ENCODE results near the gene NKIRAS1.

Gene NKIRAS1

DNA sequence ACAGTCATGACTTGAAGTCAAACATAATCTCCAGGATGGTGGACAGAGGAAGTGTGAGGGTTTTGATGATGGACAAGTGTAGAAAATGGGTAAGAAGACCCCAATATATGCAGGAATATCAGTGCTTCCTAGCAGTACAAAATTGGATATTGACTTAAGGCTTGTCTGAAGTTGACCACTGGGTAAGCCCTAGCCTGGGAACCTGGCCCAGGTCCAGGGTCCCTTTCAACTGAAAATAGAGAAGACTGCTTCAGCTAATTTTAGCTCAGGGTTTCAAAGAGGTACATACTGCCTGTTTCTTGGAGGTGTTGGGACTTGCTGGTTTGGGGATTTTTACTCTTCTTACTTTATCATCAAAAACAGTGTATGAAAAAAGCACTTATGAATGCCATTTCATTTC is 33.0 kb upstream of the NKIRAS1 start:
- TF ChIP-seq, protein P1, sequence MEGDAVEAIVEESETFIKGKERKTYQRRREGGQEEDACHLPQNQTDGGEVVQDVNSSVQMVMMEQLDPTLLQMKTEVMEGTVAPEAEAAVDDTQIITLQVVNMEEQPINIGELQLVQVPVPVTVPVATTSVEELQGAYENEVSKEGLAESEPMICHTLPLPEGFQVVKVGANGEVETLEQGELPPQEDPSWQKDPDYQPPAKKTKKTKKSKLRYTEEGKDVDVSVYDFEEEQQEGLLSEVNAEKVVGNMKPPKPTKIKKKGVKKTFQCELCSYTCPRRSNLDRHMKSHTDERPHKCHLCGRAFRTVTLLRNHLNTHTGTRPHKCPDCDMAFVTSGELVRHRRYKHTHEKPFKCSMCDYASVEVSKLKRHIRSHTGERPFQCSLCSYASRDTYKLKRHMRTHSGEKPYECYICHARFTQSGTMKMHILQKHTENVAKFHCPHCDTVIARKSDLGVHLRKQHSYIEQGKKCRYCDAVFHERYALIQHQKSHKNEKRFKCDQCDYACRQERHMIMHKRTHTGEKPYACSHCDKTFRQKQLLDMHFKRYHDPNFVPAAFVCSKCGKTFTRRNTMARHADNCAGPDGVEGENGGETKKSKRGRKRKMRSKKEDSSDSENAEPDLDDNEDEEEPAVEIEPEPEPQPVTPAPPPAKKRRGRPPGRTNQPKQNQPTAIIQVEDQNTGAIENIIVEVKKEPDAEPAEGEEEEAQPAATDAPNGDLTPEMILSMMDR (IDR thresholded peaks at IDR 0.05; ENCODE audit: low read depth, low read length, missing control alignments): no peak
- in situ Hi-C loops (cut with HindIII; ENCODE audit: low sequenced_read_pairs): no loop called here
- no peak for DNase-seq (ENCODE audit: low read depth)
- no peak overlapping the region for H3K4me3 ChIP-seq (ENCODE audit: low read depth, low read length)

DNA sequence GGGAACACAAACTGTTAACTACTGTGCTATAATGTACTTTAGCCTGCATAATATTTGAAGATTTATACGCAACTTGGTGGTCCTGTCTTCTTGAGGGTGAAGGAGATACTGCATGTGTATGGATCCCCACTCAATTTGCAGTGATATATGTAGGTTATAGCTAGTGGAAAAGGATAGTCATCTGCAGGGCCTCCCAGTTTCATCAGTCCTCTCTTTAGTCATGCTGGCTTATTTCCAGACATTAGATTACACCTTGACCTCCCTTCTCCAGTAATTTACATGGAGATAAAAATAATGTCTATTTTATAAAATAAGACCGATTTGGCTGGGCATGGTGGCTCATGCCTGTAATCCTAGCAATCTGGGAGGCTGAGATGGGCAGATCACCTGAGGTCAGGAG is 32.0 kb upstream of the NKIRAS1 start:
- TF ChIP-seq, protein P1 (IDR thresholded peaks at IDR 0.05; ENCODE audit: low read depth, low read length, missing control alignments): no peak
- H3K4me3 ChIP-seq (ENCODE audit: low read depth, low read length): no peak overlapping the region
- no peak for DNase-seq (ENCODE audit: low read depth)
- in situ Hi-C loops (cut with HindIII; ENCODE audit: low sequenced_read_pairs): no loop called here

DNA sequence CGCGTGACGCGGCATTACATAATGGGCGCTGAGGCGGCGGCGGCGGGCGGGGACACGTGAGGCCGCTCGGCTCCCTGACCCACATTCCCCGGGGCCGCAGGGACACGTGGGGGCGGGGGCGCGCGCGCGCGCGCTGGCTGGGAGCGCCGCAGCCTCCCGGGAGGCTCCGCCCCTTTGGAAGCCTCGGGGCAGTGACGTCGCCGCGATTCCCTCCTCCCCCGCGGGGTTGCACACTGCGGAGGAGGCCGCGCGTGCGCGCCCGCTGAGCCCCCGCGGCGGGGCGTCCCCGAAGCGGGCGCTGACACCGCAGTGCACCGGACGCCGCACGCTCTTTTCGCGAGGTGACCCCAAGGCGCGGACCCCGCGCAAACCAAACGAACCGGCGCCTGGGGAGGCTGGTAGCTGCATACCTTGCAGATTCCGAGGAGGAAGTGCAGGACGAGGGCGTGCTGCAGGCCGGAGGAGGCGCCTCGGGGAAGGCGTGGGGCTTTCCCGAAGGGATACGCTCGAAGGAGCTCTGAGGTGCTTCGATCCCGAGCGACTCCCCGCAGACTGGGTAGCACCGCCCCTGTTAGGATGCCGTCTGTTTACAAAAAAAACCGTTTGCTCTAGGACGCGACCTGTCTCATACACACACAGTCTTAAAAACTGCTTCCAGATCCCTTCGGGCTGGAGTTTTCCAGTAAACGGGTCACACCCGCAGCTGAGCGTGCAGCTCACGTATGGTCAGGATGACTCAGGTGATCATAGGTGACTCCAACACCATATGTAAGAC is 29.3 kb upstream of the NKIRAS1 start:
- DNase-seq (ENCODE audit: low read depth): peak; percentile 81
- TF ChIP-seq, protein P1 (IDR thresholded peaks at IDR 0.05; ENCODE audit: low read depth, low read length, missing control alignments): no peak
- in situ Hi-C loops (cut with HindIII; ENCODE audit: low sequenced_read_pairs): no loop called here
- H3K4me3 ChIP-seq (ENCODE audit: low read depth, low read length): peak overlapping the region; percentile 58

DNA sequence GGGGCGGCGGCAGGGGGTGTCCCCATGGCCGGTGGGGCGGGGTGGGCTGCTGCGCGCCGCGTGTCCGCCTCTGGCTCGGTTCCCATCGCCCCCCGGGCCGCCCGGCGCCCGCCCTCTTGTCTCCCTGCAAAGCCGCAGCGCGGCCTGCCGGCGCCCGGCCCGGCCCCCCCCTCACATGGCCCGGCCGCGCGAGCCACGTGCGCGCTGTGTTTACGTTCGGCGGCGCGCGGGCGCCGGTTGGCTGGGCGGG is 28.8 kb upstream of the NKIRAS1 start:
- in situ Hi-C loops (cut with HindIII; ENCODE audit: low sequenced_read_pairs): no loop called here
- TF ChIP-seq, protein P1 (IDR thresholded peaks at IDR 0.05; ENCODE audit: low read depth, low read length, missing control alignments): no peak
- DNase-seq (ENCODE audit: low read depth): no peak
- H3K4me3 ChIP-seq (ENCODE audit: low read depth, low read length): peak overlapping the region; percentile 69

DNA sequence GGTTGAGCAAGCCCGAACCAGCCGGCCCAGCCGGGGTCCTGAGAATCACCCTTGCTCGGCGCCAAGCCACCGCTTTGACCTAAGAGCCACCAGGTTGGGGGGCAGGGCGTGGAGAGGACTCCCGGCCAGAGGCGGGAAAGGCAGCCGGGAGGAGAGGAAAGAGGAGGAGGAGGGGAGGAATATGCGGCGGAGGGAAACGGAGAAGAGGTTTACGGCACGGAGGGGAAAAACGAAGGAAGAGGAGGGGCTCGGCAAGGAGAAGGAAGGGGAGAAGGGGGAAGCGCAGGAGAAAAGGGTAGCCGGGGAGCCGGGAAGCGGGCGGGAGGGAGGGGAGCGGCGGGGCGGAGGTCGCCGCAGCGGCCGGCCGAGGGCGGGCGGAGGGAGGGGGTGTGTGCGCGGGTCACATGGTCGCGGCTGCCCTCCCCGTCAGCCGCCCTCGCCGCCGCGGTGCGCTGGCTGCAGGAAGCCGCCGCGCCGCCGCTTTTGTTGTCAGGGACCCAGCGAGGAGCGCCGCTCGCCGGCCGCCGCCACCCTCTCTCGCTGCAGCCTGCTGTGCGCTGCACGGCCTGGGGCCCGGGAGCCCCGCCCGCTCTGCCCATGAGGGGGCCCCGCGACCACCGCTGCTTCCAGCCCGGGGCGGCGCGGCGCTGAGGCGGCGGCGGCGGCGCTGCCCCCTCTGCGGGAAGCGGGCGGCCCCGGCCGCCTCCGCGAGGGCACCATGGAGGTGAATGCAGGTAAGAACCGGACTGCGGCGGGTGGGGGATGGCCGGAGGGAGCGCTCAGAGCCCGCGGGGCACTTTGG is 28.3 kb upstream of the NKIRAS1 start, which contains the start of gene NR1D2:
Gene NR1D2, plus strand, starts transcription at position 426 of the 802 bp plus-strand sequence. Its CDS starts 293 bp downstream, at position 719.
- peak within 1 kb of the TSS; percentile 69 for H3K4me3 ChIP-seq (ENCODE audit: low read depth, low read length)
- TF ChIP-seq, protein P1 (IDR thresholded peaks at IDR 0.05; ENCODE audit: low read depth, low read length, missing control alignments): no peak
- peak; percentile 45 for DNase-seq (ENCODE audit: low read depth)
- in situ Hi-C loops (cut with HindIII; ENCODE audit: low sequenced_read_pairs): no loop called here

DNA sequence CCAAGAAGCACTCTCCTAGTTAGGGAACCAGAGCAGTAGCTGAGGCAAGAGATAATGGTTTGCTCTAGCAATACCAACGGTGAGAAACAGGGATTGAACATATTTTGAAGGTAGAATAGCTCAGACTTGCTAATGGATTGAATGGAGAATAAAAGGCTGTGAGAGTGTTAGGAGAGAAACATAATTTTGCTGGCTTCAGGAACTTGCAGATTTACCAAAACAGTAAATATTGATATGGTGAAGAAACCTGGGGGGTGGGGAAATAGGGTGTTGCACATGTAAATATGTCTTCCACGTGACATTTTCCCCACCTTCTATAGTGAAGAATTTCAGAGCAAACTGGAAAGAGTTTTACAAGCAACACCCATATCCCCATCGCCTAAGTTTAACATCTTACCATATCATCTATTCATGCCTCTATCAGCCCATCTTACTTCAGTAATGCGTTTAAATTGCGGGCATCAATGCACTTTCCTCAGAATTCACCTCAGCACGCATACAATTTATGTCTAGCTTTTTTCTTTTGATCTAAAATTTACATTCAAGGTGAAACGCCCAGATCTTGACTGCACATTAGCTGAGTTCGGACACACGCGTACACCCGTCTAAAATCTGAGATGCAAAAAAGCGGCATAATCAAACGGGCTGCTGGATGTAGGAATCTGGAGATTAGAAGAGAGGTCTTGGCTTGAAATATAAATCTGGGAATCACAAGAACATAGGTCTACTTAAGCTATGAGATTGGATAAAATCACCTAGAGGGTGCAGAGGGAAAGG is 27.4 kb upstream of the NKIRAS1 start:
- peak overlapping the region; percentile 69 for H3K4me3 ChIP-seq (ENCODE audit: low read depth, low read length)
- in situ Hi-C loops (cut with HindIII; ENCODE audit: low sequenced_read_pairs): no loop called here
- no peak for DNase-seq (ENCODE audit: low read depth)
- TF ChIP-seq, protein P1 (IDR thresholded peaks at IDR 0.05; ENCODE audit: low read depth, low read length, missing control alignments): no peak

Measured in astrocyte of the cerebellum (primary cell).